Smooth muscle cell of the brain vasculature (primary cell): ENCODE results near the gene BNIP3.
"Not testable (repeated sequence)": the region's sequence is repeated elsewhere in the genome, so short reads cannot be mapped to it uniquely, and the experiment has no call there.

ENCODE experiments used
- DNase-seq: peaks from one replicate; pipeline ENCODE4 v3.0.0-alpha.2; 2012; ENCODE audit warnings: low read depth, low spot score

BNIP3 gene

GRCh38 chr10:131930150-131930549 is 51.6 kb downstream of the BNIP3 start:
- no peak for DNase-seq

- no peak for DNase-seq
These were observed 52.4 kb downstream of the BNIP3 start for GRCh38 chr10:131929122-131929845.

GRCh38 chr10:131928248-131929095 is 53.3 kb downstream of the BNIP3 start:
- no peak for DNase-seq

GRCh38 chr10:131926743-131927595 is 54.8 kb downstream of the BNIP3 start:
- no peak for DNase-seq

- DNase-seq = no peak
These were observed 55.5 kb downstream of the BNIP3 start for GRCh38 chr10:131926253-131926652.

- DNase-seq = no peak
These were observed 56.0 kb downstream of the BNIP3 start for GRCh38 chr10:131925716-131926115.

- no peak for DNase-seq
These were observed 56.6 kb downstream of the BNIP3 start for GRCh38 chr10:131925011-131925649.

- DNase-seq = no peak
These were observed 58.5 kb downstream of the BNIP3 start for GRCh38 chr10:131923038-131923756.

- DNase-seq = no peak
These were observed 60.5 kb downstream of the BNIP3 start for GRCh38 chr10:131921184-131921583.

GRCh38 chr10:131920693-131921092 is 61.0 kb downstream of the BNIP3 start:
- no peak for DNase-seq

GRCh38 chr10:131920151-131920550 is 61.6 kb downstream of the BNIP3 start:
- DNase-seq = no peak

- not testable (repeated sequence) for DNase-seq
These were observed 62.3 kb downstream of the BNIP3 start for GRCh38 chr10:131919461-131919860.
